CD4-positive, CD25-positive, alpha-beta regulatory T cell (primary cell): ENCODE data around the gene FABP2. TPM values are rescaled to one million over a fixed set of nuclear protein-coding genes. Genes with fewer than 3 reads are reported as not detected.

Experiments
- ATAC-seq, 2 donors: fragments of 150-1000 bp; cut with Tn5 transposase; one replicate each; pipeline ENCODE4 v1.10.0; 2021; ENCODE audit warnings: low read depth in 2 of 2, moderate number of reproducible peaks in 2 of 2, moderate library complexity in 1 of 2
- DNase-seq, 3 donors: peaks; one replicate each; pipeline versions ENCODE4 v3.0.0 to v3.0.0-alpha.2; 2012 to 2022; ENCODE audit warnings: mixed read lengths in 1 of 3
- H3K27ac ChIP-seq: one replicate; pipeline ENCODE4 v1.7.0; 2013; ENCODE audit warnings: mild to moderate bottlenecking, low read length; ENCODE audit not compliant: insufficient read depth, poor library complexity, severe bottlenecking
- H3K27me3 ChIP-seq: one replicate; pipeline ENCODE4 v1.7.0; 2013; ENCODE audit warnings: low read length; ENCODE audit not compliant: control insufficient read depth, insufficient read depth
- H3K36me3 ChIP-seq: one replicate; pipeline ENCODE4 v1.7.0; 2013; ENCODE audit warnings: mild to moderate bottlenecking, low read length, moderate library complexity; ENCODE audit not compliant: control insufficient read depth, insufficient read depth
- H3K4me1 ChIP-seq: 2 replicates; pipeline ENCODE4 v1.7.0; 2013; ENCODE audit warnings: mild to moderate bottlenecking, low read length; ENCODE audit not compliant: insufficient read depth, control insufficient read depth, poor library complexity, severe bottlenecking
- H3K4me3 ChIP-seq: one replicate; pipeline ENCODE4 v1.7.0; 2013; ENCODE audit warnings: low read depth, mild to moderate bottlenecking, low read length, moderate library complexity
- H3K9me3 ChIP-seq, 2 experiments: 1 replicate in 1 of 2; 2 replicates in 1 of 2; pipeline ENCODE4 v1.7.0; 2013; ENCODE audit warnings: low read length in 2 of 2, mild to moderate bottlenecking in 1 of 2, moderate library complexity in 1 of 2; ENCODE audit not compliant: control insufficient read depth in 2 of 2
- H3K27ac Mint-ChIP-seq, 3 donors: one replicate each; pipeline ENCODE4 v1.8.0; 2020 to 2022; ENCODE audit warnings: mild to moderate bottlenecking in 3 of 3, mixed read lengths in 3 of 3, moderate library complexity in 2 of 3
- H3K27me3 Mint-ChIP-seq: one replicate; pipeline ENCODE4 v1.8.0; 2022; ENCODE audit warnings: mild to moderate bottlenecking, mixed read lengths
- H3K36me3 Mint-ChIP-seq: one replicate; pipeline ENCODE4 v1.8.0; 2020; ENCODE audit warnings: mixed read lengths
- H3K4me1 Mint-ChIP-seq, 4 donors: one replicate each; pipeline ENCODE4 v1.8.0; 2020 to 2022; ENCODE audit warnings: mixed read lengths in 4 of 4, mild to moderate bottlenecking in 1 of 4
- H3K4me3 Mint-ChIP-seq, 4 donors: one replicate each; pipeline ENCODE4 v1.8.0; 2020 to 2022; ENCODE audit warnings: mild to moderate bottlenecking in 4 of 4, mixed read lengths in 4 of 4, moderate library complexity in 3 of 4
- H3K9me3 Mint-ChIP-seq, 7 donors: one replicate each; pipeline ENCODE4 v1.8.0; 2020 to 2022; ENCODE audit warnings: mixed read lengths in 7 of 7, mild to moderate bottlenecking in 3 of 7, moderate library complexity in 2 of 7
- polyA plus RNA-seq, 4 donors: library from polyadenylated mRNA; unstranded; fragments of 300-500 nt; fragmentation: Illumina TruSeq; gene quantifications; one replicate each; pipeline ENCODE4 v1.2.3, GENCODE V29; 2021
- total RNA-seq: library from RNA; stranded (reverse); gene quantifications from one replicate; pipeline ENCODE4 v1.2.3, GENCODE V29; 2022

The FABP2 gene
- total and polyA plus RNA-seq, 5 donors from 2014 or later, result not detected

DNA sequence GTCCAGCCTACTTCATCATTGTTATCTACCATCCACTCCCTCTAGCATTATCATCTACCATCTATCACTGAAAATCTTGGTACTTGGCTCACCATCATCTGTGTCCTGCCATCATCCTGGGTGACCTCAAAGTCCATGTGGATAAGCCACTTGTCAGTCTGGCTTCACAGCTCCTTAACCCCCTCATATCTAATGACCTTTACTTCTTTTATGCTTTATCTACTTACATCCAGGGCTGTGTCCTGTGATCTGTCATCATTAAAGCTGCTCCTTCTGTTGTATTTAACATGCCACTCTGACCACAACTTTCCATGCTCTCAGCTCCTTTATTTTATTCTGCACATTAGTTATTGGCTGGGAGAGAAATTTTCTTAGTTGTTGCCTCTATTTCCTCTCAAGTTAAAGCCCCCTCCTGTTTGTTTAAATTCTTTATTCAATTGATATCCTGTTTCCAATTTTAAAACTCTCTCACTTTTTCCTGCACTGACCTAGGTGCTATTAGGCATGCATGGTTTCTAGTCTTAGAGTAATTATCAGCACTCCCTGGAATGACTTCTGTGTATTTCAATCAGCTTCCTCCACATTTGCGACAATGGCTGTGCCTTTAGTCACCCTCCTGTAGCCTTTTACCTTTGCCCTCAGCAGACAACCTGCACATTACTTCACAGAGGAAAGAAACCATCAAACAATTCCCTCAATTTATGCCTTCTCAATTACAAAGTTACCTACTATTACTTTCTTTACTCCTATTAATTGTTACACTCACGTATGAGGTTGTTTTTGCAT, 8.1 kb upstream of the FABP2 start:
- H3K4me3 ChIP-seq, result no peak overlapping the region
- ATAC-seq (no peak), DNase-seq (no peak)
- Mint-ChIP-seq H3K9me3 (peaks cover 0 to 2% (median 1%) of the 10 kb centered on the region in 7 donors), H3K36me3 (no peaks in the 10 kb centered on the region), H3K27ac (no peak overlapping the region), H3K4me1 (peaks cover 0 to 10% (median 2%) of the 10 kb centered on the region in 4 donors), H3K27me3 (peaks cover 50% of the 10 kb centered on the region), H3K4me3 (no peak overlapping the region)
- no peak overlapping the region for H3K27ac ChIP-seq
- H3K4me1 ChIP-seq, result no peaks in the 10 kb centered on the region
- peaks cover 7% of the 10 kb centered on the region for H3K27me3 ChIP-seq
- no peaks in the 10 kb centered on the region for H3K36me3 ChIP-seq
- no peaks in the 10 kb centered on the region for H3K9me3 ChIP-seq

DNA sequence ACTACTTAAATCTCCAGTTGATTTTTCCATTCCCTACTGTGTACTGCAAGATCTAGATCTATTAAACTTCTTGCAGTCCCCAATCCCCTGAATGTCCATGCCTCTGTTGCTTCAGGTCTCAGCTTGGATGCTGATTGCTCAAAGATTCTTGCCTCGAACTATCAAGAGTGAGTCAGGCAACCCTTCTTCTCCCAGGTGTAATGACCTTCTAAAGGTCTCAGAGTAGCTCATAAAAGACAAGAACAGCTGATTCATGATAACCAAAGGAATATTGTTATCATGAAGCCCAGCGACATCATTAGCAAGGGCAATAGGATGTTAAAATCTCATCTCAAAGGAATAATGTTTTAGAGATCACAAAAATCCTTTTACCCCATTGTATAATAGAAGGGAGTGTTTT, 6.8 kb upstream of the FABP2 start:
- DNase-seq (no peak), ATAC-seq (no peak)
- Histone ChIP-seq H3K9me3 (no peaks in the 10 kb centered on the region), H3K27me3 (peaks cover 7% of the 10 kb centered on the region), H3K36me3 (no peaks in the 10 kb centered on the region), H3K27ac (no peak overlapping the region), H3K4me1 (no peaks in the 10 kb centered on the region), H3K4me3 (no peak overlapping the region)
- Mint-ChIP-seq H3K9me3 (peaks cover 0 to 2% (median 1%) of the 10 kb centered on the region in 7 donors), H3K36me3 (no peaks in the 10 kb centered on the region), H3K4me1 (peaks cover 0 to 10% (median 2%) of the 10 kb centered on the region in 4 donors), H3K27me3 (peaks cover 46% of the 10 kb centered on the region), H3K4me3 (no peak overlapping the region), H3K27ac (no peak overlapping the region)

DNA sequence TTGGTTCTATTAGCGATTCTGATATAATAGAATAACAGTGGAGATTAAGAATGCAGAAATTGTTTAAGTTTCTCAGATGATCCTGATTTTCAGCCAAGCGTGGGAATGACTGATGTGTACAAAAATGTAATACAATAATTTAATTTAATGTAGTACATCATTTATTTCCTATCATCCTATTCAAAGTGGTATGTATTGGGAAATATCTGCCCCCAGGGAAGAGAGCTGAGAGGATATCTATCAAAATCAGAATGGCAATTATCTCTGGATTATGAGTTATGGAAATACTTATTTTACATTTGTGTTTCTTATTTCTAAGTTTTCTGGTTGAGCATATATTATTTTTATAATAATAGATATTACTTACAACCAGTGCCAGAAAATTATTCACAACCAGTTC, 3.9 kb downstream of the FABP2 start:
- H3K27me3 Mint-ChIP-seq, result peaks cover 51% of the 10 kb centered on the region
- H3K4me1 Mint-ChIP-seq, result no peaks in the 10 kb centered on the region
- no peak overlapping the region for H3K4me3 ChIP-seq
- H3K27ac ChIP-seq, result no peak overlapping the region
- ATAC-seq (no peak), DNase-seq (no peak)
- H3K36me3 Mint-ChIP-seq, result no peaks in the 10 kb centered on the region
- H3K9me3 ChIP-seq, result no peaks in the 10 kb centered on the region
- peaks cover 16% of the 10 kb centered on the region for H3K27me3 ChIP-seq
- H3K4me1 ChIP-seq, result no peaks in the 10 kb centered on the region
- no peaks in the 10 kb centered on the region for H3K9me3 Mint-ChIP-seq
- no peak overlapping the region for H3K27ac Mint-ChIP-seq
- H3K4me3 Mint-ChIP-seq, result no peak overlapping the region
- no peaks in the 10 kb centered on the region for H3K36me3 ChIP-seq

- Mint-ChIP-seq H3K36me3 (no peaks in the 10 kb centered on the region), H3K4me1 (no peaks in the 10 kb centered on the region), H3K9me3 (no peaks in the 10 kb centered on the region), H3K27ac (no peak overlapping the region), H3K27me3 (peaks cover 51% of the 10 kb centered on the region), H3K4me3 (no peak overlapping the region)
- Histone ChIP-seq H3K4me1 (no peaks in the 10 kb centered on the region), H3K27ac (no peak overlapping the region), H3K27me3 (peaks cover 13% of the 10 kb centered on the region), H3K9me3 (no peaks in the 10 kb centered on the region), H3K4me3 (no peak overlapping the region), H3K36me3 (no peaks in the 10 kb centered on the region)
- ATAC-seq (no peak), DNase-seq (no peak)
These were observed 6.9 kb downstream of the FABP2 start for GRCh38 chr4:119315036-119315435.

GRCh38 chr4:119314356-119314755, 7.6 kb downstream of the FABP2 start:
- no peaks in the 10 kb centered on the region for H3K9me3 Mint-ChIP-seq
- Histone ChIP-seq H3K36me3 (no peaks in the 10 kb centered on the region), H3K27ac (no peak overlapping the region), H3K4me1 (no peaks in the 10 kb centered on the region), H3K27me3 (peaks cover 10% of the 10 kb centered on the region), H3K9me3 (no peaks in the 10 kb centered on the region), H3K4me3 (no peak overlapping the region)
- H3K36me3 Mint-ChIP-seq, result no peaks in the 10 kb centered on the region
- DNase-seq, result peak; percentile 3 to 38 (median 36)
- no peak overlapping the region for H3K4me3 Mint-ChIP-seq
- no peak overlapping the region for H3K27ac Mint-ChIP-seq
- H3K4me1 Mint-ChIP-seq, result no peaks in the 10 kb centered on the region
- peaks cover 46% of the 10 kb centered on the region for H3K27me3 Mint-ChIP-seq
- ATAC-seq, result no peak

DNA sequence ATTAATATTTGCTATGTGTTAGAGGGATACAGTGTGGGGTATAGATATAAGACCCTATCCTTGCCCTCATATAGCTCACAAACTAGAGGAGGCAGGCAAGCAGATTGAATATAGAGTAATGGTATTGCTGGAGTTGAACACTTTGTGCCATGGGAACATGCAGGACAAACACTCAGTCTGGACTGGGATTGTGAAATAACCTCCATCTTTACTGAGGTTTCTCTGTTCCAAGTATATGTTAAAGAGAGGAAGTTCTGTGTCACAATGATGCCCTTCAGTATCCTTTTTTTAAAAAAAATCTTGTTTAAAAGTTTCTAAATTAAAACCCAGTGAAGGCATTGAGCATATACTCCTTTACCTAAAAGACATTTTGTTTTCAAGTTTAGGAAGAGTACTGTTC, 8.7 kb downstream of the FABP2 start:
- no peaks in the 10 kb centered on the region for H3K4me1 ChIP-seq
- Mint-ChIP-seq H3K36me3 (no peaks in the 10 kb centered on the region), H3K4me1 (no peaks in the 10 kb centered on the region), H3K9me3 (no peaks in the 10 kb centered on the region), H3K27ac (no peak overlapping the region), H3K27me3 (peaks cover 50% of the 10 kb centered on the region), H3K4me3 (no peak overlapping the region)
- no peaks in the 10 kb centered on the region for H3K9me3 ChIP-seq
- H3K36me3 ChIP-seq, result no peaks in the 10 kb centered on the region
- DNase-seq (no peak), ATAC-seq (no peak)
- peaks cover 9% of the 10 kb centered on the region for H3K27me3 ChIP-seq
- no peak overlapping the region for H3K27ac ChIP-seq
- no peak overlapping the region for H3K4me3 ChIP-seq

- Mint-ChIP-seq H3K27ac (no peak overlapping the region), H3K4me3 (no peak overlapping the region), H3K27me3 (peaks cover 48% of the 10 kb centered on the region), H3K36me3 (no peaks in the 10 kb centered on the region), H3K4me1 (peaks cover 4 to 15% (median 10%) of the 10 kb centered on the region in 4 donors), H3K9me3 (no peaks in the 10 kb centered on the region)
- no peak overlapping the region for H3K27ac ChIP-seq
- H3K27me3 ChIP-seq, result peaks cover 9% of the 10 kb centered on the region
- no peaks in the 10 kb centered on the region for H3K9me3 ChIP-seq
- no peak overlapping the region for H3K4me3 ChIP-seq
- DNase-seq (no peak), ATAC-seq (no peak)
- no peaks in the 10 kb centered on the region for H3K36me3 ChIP-seq
- H3K4me1 ChIP-seq, result peaks cover 6% of the 10 kb centered on the region
These were observed 11.1 kb downstream of the FABP2 start for GRCh38 chr4:119310826-119311225.

DNA sequence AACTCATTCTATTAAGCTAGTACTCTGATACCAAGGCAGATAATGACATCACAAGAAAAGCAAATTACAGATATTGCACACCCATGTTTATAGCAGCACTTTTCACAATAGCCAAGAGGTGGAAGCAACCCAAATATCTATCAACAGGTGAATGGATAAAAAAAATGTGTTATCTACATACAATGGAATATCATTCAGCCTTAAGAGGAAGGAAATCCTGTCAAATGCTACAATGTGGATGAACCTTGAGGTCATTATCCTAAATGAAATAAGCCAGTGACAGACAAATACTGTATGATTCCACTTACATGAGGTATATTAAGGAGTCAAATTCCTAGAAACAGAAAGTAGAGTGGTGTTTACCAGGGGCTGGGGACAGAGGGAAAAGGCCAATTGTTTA, 14.3 kb downstream of the FABP2 start:
- Histone ChIP-seq H3K36me3 (no peaks in the 10 kb centered on the region), H3K4me1 (peaks cover 6% of the 10 kb centered on the region), H3K27ac (no peak overlapping the region), H3K9me3 (no peaks in the 10 kb centered on the region), H3K4me3 (no peak overlapping the region), H3K27me3 (peaks cover 5% of the 10 kb centered on the region)
- H3K27me3 Mint-ChIP-seq, result peaks cover 40% of the 10 kb centered on the region
- H3K27ac Mint-ChIP-seq, result no peak overlapping the region
- H3K9me3 Mint-ChIP-seq, result no peaks in the 10 kb centered on the region
- peaks cover 4 to 15% (median 10%) of the 10 kb centered on the region in 4 donors for H3K4me1 Mint-ChIP-seq
- DNase-seq (no peak), ATAC-seq (no peak)
- no peaks in the 10 kb centered on the region for H3K36me3 Mint-ChIP-seq
- H3K4me3 Mint-ChIP-seq, result no peak overlapping the region
